Tibial nerve (tissue), 4 donors: ENCODE data around the gene OR2V2. TPM values are rescaled to one million over a fixed set of nuclear protein-coding genes. Genes with fewer than 3 reads are reported as not detected.

Source experiments
- DNase-seq, 2 donors: peaks; one replicate each; pipeline ENCODE4 v3.0.0-alpha.2; 2019; ENCODE audit warnings: low spot score in 2 of 2
- H3K27ac ChIP-seq, 4 donors: fragments of 200-600 bp; sonication (generic) in 3 of 4; one replicate each; pipeline ENCODE4 v1.5.1; 2017 to 2019; ENCODE audit warnings: mild to moderate bottlenecking in 1 of 4
- H3K27me3 ChIP-seq, 2 donors: fragments of 200-600 bp; sonication (generic) in 1 of 2; one replicate each; pipeline versions ENCODE4 v1.5.1 to v1.6.0; 2017 to 2019
- H3K36me3 ChIP-seq, 3 donors: fragments of 200-600 bp; sonication (generic); one replicate each; pipeline ENCODE4 v1.5.1; 2018 to 2019
- H3K4me1 ChIP-seq, 4 donors: fragments of 200-600 bp; sonication (generic) in 3 of 4; one replicate each; pipeline ENCODE4 v1.5.1; 2017 to 2019
- H3K4me3 ChIP-seq, 4 donors: fragments of 200-600 bp; sonication (generic) in 3 of 4; one replicate each; pipeline ENCODE4 v1.5.1; 2017 to 2019; ENCODE audit warnings: mild to moderate bottlenecking in 1 of 4, moderate library complexity in 1 of 4
- H3K9me3 ChIP-seq, 4 donors: fragments of 200-600 bp; sonication (generic) in 3 of 4; one replicate each; pipeline ENCODE4 v1.5.1; 2017 to 2019
- CTCF ChIP-seq, 5 experiments: fragments of 200-600 bp in 3 of 5; fragments of 450-650 bp in 2 of 5; sonication (generic) in 3 of 5; IDR thresholded peaks; one replicate each; pipeline ENCODE4 v1.5.1; 2016 to 2019; ENCODE audit warnings: antibody characterized with exemption in 5 of 5, mild to moderate bottlenecking in 3 of 5, moderate library complexity in 2 of 5
- EP300 ChIP-seq, 2 donors: sonication (generic); formaldehyde crosslinking; IDR thresholded peaks; one replicate each; pipeline ENCODE4 v1.6.1; 2017; ENCODE audit warnings: antibody characterized with exemption in 2 of 2, mild to moderate bottlenecking in 1 of 2
- POLR2A ChIP-seq, 2 donors: fragments of 450-650 bp; IDR thresholded peaks; one replicate each; pipeline ENCODE4 v1.6.1; 2017; ENCODE audit warnings: antibody characterized with exemption in 2 of 2, mild to moderate bottlenecking in 2 of 2, moderate library complexity in 2 of 2
- WGBS, 2 donors: methylation state at CpG; one replicate each; pipeline ENCODE4 v1.1.5; 2018; 5-methylcytosine and 5-hydroxymethylcytosine counted together
- total RNA-seq, 4 donors: library from RNA; depleted of rRNA; stranded (reverse); fragments of >200 nt; gene quantifications; one replicate each; pipeline ENCODE4 v1.1.0, GENCODE V29; 2016

OR2V2 gene
- total RNA-seq, 4 donors from 2014 or later = not detected

- Histone ChIP-seq H3K36me3 (peaks cover 0 to 15% (median 0%) of the 10 kb centered on the region in 3 donors), H3K27me3 (no peaks in the 10 kb centered on the region), H3K4me1 (peaks cover 0 to 31% (median 2%) of the 10 kb centered on the region in 4 donors), H3K27ac (no peak overlapping the region), H3K9me3 (no peaks in the 10 kb centered on the region), H3K4me3 (no peak overlapping the region)
- no peak for TF ChIP-seq CTCF (IDR thresholded peaks at IDR 0.05)
- TF ChIP-seq POLR2A (IDR thresholded peaks at IDR 0.05) = no peak
- TF ChIP-seq EP300 (IDR thresholded peaks at IDR 0.05) = no peak
- WGBS, 2 donors = 100% methylated on average over 2 of the region's 2 CpGs
- DNase-seq = no peak
These were observed 46.3 kb downstream of the OR2V2 start for GRCh38 chr5:181193656-181194055.

- H3K4me1 ChIP-seq = peaks cover 0 to 31% (median 2%) of the 10 kb centered on the region in 4 donors
- H3K27ac ChIP-seq = peak overlapping the region in 1 of 4 donors; percentile 24
- H3K27me3 ChIP-seq = no peaks in the 10 kb centered on the region
- no peaks in the 10 kb centered on the region for H3K9me3 ChIP-seq
- peaks cover 0 to 15% (median 0%) of the 10 kb centered on the region in 3 donors for H3K36me3 ChIP-seq
- TF ChIP-seq CTCF (IDR thresholded peaks at IDR 0.05) (no peak), EP300 (IDR thresholded peaks at IDR 0.05) (no peak), POLR2A (IDR thresholded peaks at IDR 0.05) (no peak)
- no peak overlapping the region for H3K4me3 ChIP-seq
- DNase-seq = no peak
- WGBS, 2 donors = 67 to 85% methylated on average over 13 to 20 of the region's 21 CpGs
These were observed 47.3 kb downstream of the OR2V2 start for GRCh38 chr5:181194489-181195248.

- H3K27ac ChIP-seq = no peak overlapping the region
- peaks cover 0 to 27% (median 2%) of the 10 kb centered on the region in 4 donors for H3K4me1 ChIP-seq
- no peak overlapping the region for H3K4me3 ChIP-seq
- peaks cover 0 to 15% (median 0%) of the 10 kb centered on the region in 3 donors for H3K36me3 ChIP-seq
- H3K27me3 ChIP-seq = no peaks in the 10 kb centered on the region
- WGBS, 2 donors = 69 to 73% methylated on average over 43 to 45 of the region's 45 CpGs
- no peak for DNase-seq
- TF ChIP-seq EP300 (IDR thresholded peaks at IDR 0.05) = no peak
- no peak for TF ChIP-seq POLR2A (IDR thresholded peaks at IDR 0.05)
- no peak for TF ChIP-seq CTCF (IDR thresholded peaks at IDR 0.05)
- no peaks in the 10 kb centered on the region for H3K9me3 ChIP-seq
These were observed 47.9 kb downstream of the OR2V2 start for GRCh38 chr5:181195249-181195761.

GRCh38 chr5:181197326-181197951, 50.1 kb downstream of the OR2V2 start:
- Histone ChIP-seq H3K4me3 (no peak overlapping the region), H3K36me3 (peaks cover 0 to 15% (median 0%) of the 10 kb centered on the region in 3 donors), H3K4me1 (peaks cover 0 to 21% (median under 1%) of the 10 kb centered on the region in 4 donors), H3K27me3 (no peaks in the 10 kb centered on the region), H3K27ac (no peak overlapping the region), H3K9me3 (no peaks in the 10 kb centered on the region)
- TF ChIP-seq EP300 (IDR thresholded peaks at IDR 0.05) (no peak), POLR2A (IDR thresholded peaks at IDR 0.05) (no peak), CTCF (IDR thresholded peaks at IDR 0.05) (no peak)
- DNase-seq = no peak
- WGBS, 2 donors = 69 to 71% methylated on average over 8 of the region's 8 CpGs
